Esophagus muscularis mucosa (tissue), 4 donors: ENCODE results near the gene WDR82. TPM values are rescaled to one million over a fixed set of nuclear protein-coding genes. Genes with fewer than 3 reads are reported as not detected.

Source experiments
- DNase-seq: peaks from one replicate; pipeline ENCODE4 v3.0.0-alpha.2; 2017; ENCODE audit errors: extremely low spot score
- H3K27ac ChIP-seq, 4 donors: fragments of 200-600 bp; sonication (generic); replicated peaks in 1 of 4; 1 replicate in 3 of 4; 2 replicates in 1 of 4; pipeline ENCODE4 v1.5.1; 2016 to 2019; ENCODE audit warnings: mild to moderate bottlenecking in 1 of 4
- H3K27me3 ChIP-seq, 4 donors: fragments of 200-600 bp; sonication (generic); one replicate each; pipeline versions ENCODE4 v1.5.1 to v1.6.0; 2016 to 2019
- H3K36me3 ChIP-seq, 4 donors: fragments of 200-600 bp; sonication (generic); one replicate each; pipeline ENCODE4 v1.5.1; 2016 to 2019
- H3K4me1 ChIP-seq, 4 donors: fragments of 200-600 bp; sonication (generic); one replicate each; pipeline ENCODE4 v1.5.1; 2016 to 2019
- H3K4me3 ChIP-seq, 4 donors: fragments of 200-600 bp; sonication (generic); 1 replicate in 2 of 4; 2 replicates in 2 of 4; pipeline ENCODE4 v1.5.1; 2016 to 2019; ENCODE audit warnings: mild to moderate bottlenecking in 4 of 4, moderate library complexity in 1 of 4
- H3K9me3 ChIP-seq, 4 donors: fragments of 200-600 bp; sonication (generic); 1 replicate in 3 of 4; 2 replicates in 1 of 4; pipeline ENCODE4 v1.5.1; 2016 to 2019
- EP300 ChIP-seq: sonication (generic); formaldehyde crosslinking; IDR thresholded peaks from one replicate; pipeline ENCODE4 v1.6.1; 2017; ENCODE audit warnings: antibody characterized with exemption
- POLR2A ChIP-seq: fragments of 450-650 bp; IDR thresholded peaks from one replicate; pipeline ENCODE4 v1.6.1; 2017; ENCODE audit warnings: antibody characterized with exemption, moderate library complexity, mild to moderate bottlenecking, low read depth
- POLR2AphosphoS5 ChIP-seq, 2 donors: sonication (generic); formaldehyde crosslinking; IDR thresholded peaks; one replicate each; pipeline ENCODE4 v1.6.1; 2017; ENCODE audit warnings: antibody characterized with exemption in 2 of 2
- WGBS: methylation state at CpG from one replicate; pipeline ENCODE4 v1.1.5; 2018; 5-methylcytosine and 5-hydroxymethylcytosine counted together
- intact Hi-C: fragments of 100-400 bp; cut with DNase I; formaldehyde crosslinking; loops from one replicate; pipeline ENCODE4 v1.15.1; 2023
- total RNA-seq, 4 donors: library from RNA; depleted of rRNA; stranded (reverse); fragments of >200 nt; gene quantifications; one replicate each; pipeline versions ENCODE4 v1.1.0 to v1.2.1, GENCODE V29; 2016
- TF ChIP-seq, protein P1 (sequence below), 3 experiments: fragments of 200-600 bp in 2 of 3; fragments of 450-650 bp in 1 of 3; sonication (generic) in 2 of 3; IDR thresholded peaks; one replicate each; pipeline ENCODE4 v1.5.1; 2017 to 2019; ENCODE audit warnings: antibody characterized with exemption in 3 of 3, mild to moderate bottlenecking in 2 of 3, moderate library complexity in 1 of 3

WDR82 gene
- total RNA-seq, 4 donors from 2014 or later: 62.6 to 101 (median 80.9) TPM

DNA sequence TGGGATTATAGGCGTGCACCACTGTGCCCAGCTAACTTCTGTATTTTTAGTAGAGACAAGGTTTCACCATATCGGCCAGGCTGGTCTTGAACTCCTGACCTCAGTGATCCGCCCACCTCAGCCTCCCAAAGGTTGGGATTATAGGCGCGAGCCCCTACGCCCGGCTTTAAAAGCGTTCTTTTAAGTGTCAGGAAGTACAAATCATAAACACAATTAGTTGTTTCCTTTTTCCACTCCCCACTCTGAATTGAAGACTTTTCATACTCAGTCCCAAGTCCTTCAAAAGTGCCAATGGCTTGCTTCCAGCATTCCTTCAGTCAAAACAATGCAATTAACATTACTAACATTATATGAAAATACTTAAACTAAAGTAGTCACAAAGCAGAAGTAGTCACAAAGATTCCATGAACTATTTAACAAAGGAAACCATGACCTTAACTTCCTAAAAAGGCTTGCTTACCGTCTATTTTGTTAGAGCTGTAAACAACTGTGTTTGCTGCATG lies 8.1 kb downstream of the WDR82 start:
- TF ChIP-seq POLR2A (no peak), EP300 (no peak), POLR2AphosphoS5 (IDR thresholded peaks at IDR 0.05) (no peak)
- H3K9me3 ChIP-seq: no peaks in the 10 kb centered on the region
- no peaks in the 10 kb centered on the region for H3K27me3 ChIP-seq
- peak overlapping the region in 1 of 4 donors; percentile 8 for H3K4me3 ChIP-seq
- DNase-seq: no peak
- intact Hi-C loops: loop anchor here (1.0 kb wide), 1 partner anchor 14 kb away; no protein-coding TSS in a partner anchor
- peak overlapping the region; percentile 50 to 98 (median 97) for H3K27ac ChIP-seq
- 44% methylated on average over 9 of the region's 9 CpGs for WGBS
- H3K4me1 ChIP-seq: peaks cover 66 to 81% (median 76%) of the 10 kb centered on the region in 4 donors
- H3K36me3 ChIP-seq: peaks cover 14 to 63% (median 51%) of the 10 kb centered on the region in 4 donors

DNA sequence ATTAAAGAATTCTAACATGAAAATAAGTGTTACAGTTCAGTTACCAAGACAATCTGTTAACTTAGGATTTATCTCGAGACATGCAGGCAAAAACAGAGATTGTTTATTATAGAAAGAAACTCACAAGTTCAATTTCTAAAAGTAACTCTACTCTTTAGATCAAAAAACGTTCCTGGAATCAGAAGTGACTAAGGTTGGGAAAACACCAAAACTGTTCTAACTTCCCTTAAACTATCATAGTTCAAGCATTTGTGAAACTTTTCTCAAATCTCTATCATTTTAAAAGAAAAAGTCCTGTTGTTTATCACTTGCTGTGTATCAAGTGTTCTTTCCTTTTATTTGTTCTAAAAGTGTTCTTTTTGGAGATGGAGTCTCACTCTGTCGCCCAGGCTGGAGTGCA lies 8.7 kb downstream of the WDR82 start:
- 43% methylated on average over 3 of the region's 3 CpGs for WGBS
- no peak for DNase-seq
- Histone ChIP-seq H3K36me3 (peaks cover 17 to 66% (median 54%) of the 10 kb centered on the region in 4 donors), H3K27ac (peak overlapping the region; percentile 50 to 98 (median 97)), H3K4me1 (peaks cover 61 to 76% (median 73%) of the 10 kb centered on the region in 4 donors), H3K9me3 (no peaks in the 10 kb centered on the region), H3K27me3 (no peaks in the 10 kb centered on the region), H3K4me3 (peak overlapping the region in 1 of 4 donors; percentile 8)
- intact Hi-C loops: loop anchor here (1.0 kb wide), 1 partner anchor 13 kb away; no protein-coding TSS in a partner anchor
- TF ChIP-seq, protein P1, sequence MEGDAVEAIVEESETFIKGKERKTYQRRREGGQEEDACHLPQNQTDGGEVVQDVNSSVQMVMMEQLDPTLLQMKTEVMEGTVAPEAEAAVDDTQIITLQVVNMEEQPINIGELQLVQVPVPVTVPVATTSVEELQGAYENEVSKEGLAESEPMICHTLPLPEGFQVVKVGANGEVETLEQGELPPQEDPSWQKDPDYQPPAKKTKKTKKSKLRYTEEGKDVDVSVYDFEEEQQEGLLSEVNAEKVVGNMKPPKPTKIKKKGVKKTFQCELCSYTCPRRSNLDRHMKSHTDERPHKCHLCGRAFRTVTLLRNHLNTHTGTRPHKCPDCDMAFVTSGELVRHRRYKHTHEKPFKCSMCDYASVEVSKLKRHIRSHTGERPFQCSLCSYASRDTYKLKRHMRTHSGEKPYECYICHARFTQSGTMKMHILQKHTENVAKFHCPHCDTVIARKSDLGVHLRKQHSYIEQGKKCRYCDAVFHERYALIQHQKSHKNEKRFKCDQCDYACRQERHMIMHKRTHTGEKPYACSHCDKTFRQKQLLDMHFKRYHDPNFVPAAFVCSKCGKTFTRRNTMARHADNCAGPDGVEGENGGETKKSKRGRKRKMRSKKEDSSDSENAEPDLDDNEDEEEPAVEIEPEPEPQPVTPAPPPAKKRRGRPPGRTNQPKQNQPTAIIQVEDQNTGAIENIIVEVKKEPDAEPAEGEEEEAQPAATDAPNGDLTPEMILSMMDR (IDR thresholded peaks at IDR 0.05): no peak
- TF ChIP-seq POLR2A: no peak
- no peak for TF ChIP-seq POLR2AphosphoS5 (IDR thresholded peaks at IDR 0.05)
- no peak for TF ChIP-seq EP300

DNA sequence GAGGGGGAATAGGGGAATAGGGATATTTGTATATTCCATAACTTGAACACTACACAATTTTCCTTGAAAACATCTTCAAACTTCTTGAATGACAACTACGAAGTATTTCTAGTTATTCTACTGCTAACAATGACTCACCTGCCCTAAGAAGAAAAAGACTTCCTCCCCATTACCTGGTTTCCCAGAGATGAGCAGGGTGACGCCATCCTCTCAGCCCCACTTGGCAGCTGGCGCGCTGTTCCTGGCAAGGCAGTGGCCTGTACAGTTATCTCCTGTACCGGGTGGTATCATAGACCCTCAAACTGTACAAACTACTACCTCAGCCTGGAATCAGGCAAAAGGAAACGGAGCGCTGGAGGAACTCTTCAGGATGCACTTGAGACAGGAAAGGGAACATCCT lies 10.4 kb downstream of the WDR82 start:
- no peak overlapping the region for H3K4me3 ChIP-seq

DNA sequence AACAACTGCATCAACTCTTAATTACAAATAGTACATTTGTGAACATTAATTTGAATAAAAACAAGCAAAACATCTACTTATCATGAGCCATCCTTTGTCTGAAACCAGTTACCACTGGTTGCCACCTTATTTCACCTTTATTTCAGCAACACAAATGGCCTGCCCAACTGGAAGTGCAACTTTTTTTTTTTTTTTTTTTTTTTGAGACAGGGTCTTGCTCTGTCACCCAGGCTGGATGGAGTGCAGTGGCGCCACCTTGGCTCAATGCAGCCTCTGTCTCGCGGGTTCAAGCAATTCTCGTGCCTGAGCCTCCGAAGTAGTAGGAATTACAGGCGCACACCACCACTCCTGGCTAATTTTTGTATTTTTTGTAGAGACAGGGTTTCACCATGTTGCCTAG lies 13.1 kb downstream of the WDR82 start:
- TF ChIP-seq, protein P1 (IDR thresholded peaks at IDR 0.05): no peak
- TF ChIP-seq POLR2A (no peak), POLR2AphosphoS5 (IDR thresholded peaks at IDR 0.05) (no peak), EP300 (no peak)
- Histone ChIP-seq H3K36me3 (peaks cover 49 to 99% (median 91%) of the 10 kb centered on the region in 4 donors), H3K27me3 (no peaks in the 10 kb centered on the region), H3K4me1 (peaks cover 26 to 62% (median 54%) of the 10 kb centered on the region in 4 donors), H3K4me3 (no peak overlapping the region), H3K9me3 (no peaks in the 10 kb centered on the region), H3K27ac (no peak overlapping the region)
- intact Hi-C loops: no loop called here
- 94% methylated on average over 6 of the region's 6 CpGs for WGBS
- DNase-seq: no peak

More for the DNA sequence above, 10.4 kb downstream of the WDR82 start:
- DNase-seq: no peak
- H3K4me1 ChIP-seq: peaks cover 51 to 75% (median 69%) of the 10 kb centered on the region in 4 donors
- H3K36me3 ChIP-seq: peaks cover 30 to 76% (median 70%) of the 10 kb centered on the region in 4 donors
- intact Hi-C loops: no loop called here
- WGBS: 90% methylated on average over 7 of the region's 7 CpGs
- H3K27ac ChIP-seq: peak overlapping the region in 1 of 4 donors; percentile 6
- H3K9me3 ChIP-seq: no peaks in the 10 kb centered on the region
- no peaks in the 10 kb centered on the region for H3K27me3 ChIP-seq
- TF ChIP-seq POLR2AphosphoS5 (IDR thresholded peaks at IDR 0.05) (no peak), EP300 (peak; percentile 14)

DNA sequence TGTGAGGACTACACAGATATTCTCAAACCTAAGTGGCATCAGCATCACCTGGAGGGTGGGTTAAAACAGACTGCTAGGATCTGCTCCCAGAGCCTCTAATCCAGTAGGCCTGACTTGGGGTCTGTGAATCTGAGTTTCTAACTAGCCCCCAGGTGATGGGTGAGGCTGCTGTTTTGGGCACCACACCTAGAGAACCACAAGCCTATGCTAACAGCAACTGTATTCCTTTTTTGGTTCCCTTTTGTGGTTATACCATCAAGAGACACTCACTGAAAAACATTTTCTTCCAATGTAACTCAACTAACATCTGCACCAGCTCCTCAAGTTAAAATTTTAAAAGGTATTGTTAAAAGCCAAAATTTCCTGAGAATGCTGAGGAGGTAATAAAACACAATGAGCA lies 16.0 kb downstream of the WDR82 start:
- peaks cover 75 to 100% (median 97%) of the 10 kb centered on the region in 4 donors for H3K36me3 ChIP-seq
- H3K27ac ChIP-seq: peak overlapping the region in 2 of 4 donors; percentile 28 to 29
- no peak overlapping the region for H3K4me3 ChIP-seq
- intact Hi-C loops: no loop called here
- TF ChIP-seq EP300 (no peak), POLR2A (no peak), POLR2AphosphoS5 (IDR thresholded peaks at IDR 0.05) (no peak)
- TF ChIP-seq, protein P1 (IDR thresholded peaks at IDR 0.05): no peak
- H3K4me1 ChIP-seq: peaks cover 0 to 49% (median 48%) of the 10 kb centered on the region in 4 donors
- H3K9me3 ChIP-seq: no peaks in the 10 kb centered on the region
- no peaks in the 10 kb centered on the region for H3K27me3 ChIP-seq
- no peak for DNase-seq
